ENCODE results near the gene ERCC2. TPM values are rescaled to one million over a fixed set of nuclear protein-coding genes. Genes with fewer than 3 reads are reported as not detected.

Gene ERCC2
- total RNA-seq, 1 experiment from 2014 or later: 58.9 TPM

DNA sequence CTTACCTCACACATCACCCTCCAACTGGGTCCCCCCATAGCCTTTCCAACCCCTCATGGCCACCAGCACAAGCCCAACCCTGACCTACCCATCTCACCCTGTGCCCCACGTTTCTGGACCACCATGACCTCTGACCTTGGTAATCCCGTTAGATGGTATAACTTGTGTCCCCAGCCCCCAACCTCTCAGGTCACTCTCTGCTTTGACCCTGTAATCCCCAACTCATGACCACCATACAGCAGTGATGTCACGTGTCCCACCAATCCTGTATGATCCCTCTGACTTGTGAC, 21.3 kb downstream of the ERCC2 start:
- ATAC-seq: no peak
- H3K36me3 ChIP-seq (ENCODE audit: control insufficient read depth in 1 of 2, insufficient read depth in 2 of 2, low read length in 2 of 2): peaks cover 15 to 18% of the 10 kb centered on the region in 2 experiments; a peak in 3 of 4 replicates
- H3K4me2 ChIP-seq (ENCODE audit: low read length): no peak overlapping the region
- H3K79me2 ChIP-seq (ENCODE audit: insufficient read depth, low read length): 0 out of 2 replicates have a peak, but pooled peaks cover 3% of the 10 kb centered on the region
- H3K9ac ChIP-seq (ENCODE audit: low read length): no peak overlapping the region
- TF ChIP-seq SRF (IDR thresholded peaks at IDR 0.05; ENCODE audit: low read depth): no peak
- TF ChIP-seq TCF7L2 (IDR thresholded peaks at IDR 0.05; ENCODE audit: borderline replicate concordance, extremely low read depth, insufficient read depth, insufficient read length): no peak
- TF ChIP-seq SIN3A (IDR thresholded peaks at IDR 0.05; ENCODE audit: low read depth): no peak
- TF ChIP-seq ZNF274 (IDR thresholded peaks at IDR 0.05; ENCODE audit: low read depth, low read length): no peak
- TF ChIP-seq EZH2 (IDR thresholded peaks at IDR 0.05): no peak
- TF ChIP-seq FOSL1 (IDR thresholded peaks at IDR 0.05; ENCODE audit: low read depth): no peak
- no peak for TF ChIP-seq EGR1 (IDR thresholded peaks at IDR 0.05; ENCODE audit: low read depth)
- TF ChIP-seq CTCF (IDR thresholded peaks at IDR 0.05 in 2 of 3, conservative IDR thresholded peaks at IDR 0.05 in 1 of 3; ENCODE audit: borderline replicate concordance in 1 of 3, insufficient read depth in 1 of 3, low read depth in 2 of 3, low read length in 2 of 3): no peak
- no peak for TF ChIP-seq RAD21 (IDR thresholded peaks at IDR 0.05; ENCODE audit: low read depth)
- no peak for TF ChIP-seq CBX3 (IDR thresholded peaks at IDR 0.05; ENCODE audit: low read depth)
- no peak for TF ChIP-seq JUND (IDR thresholded peaks at IDR 0.05)
- no peak for TF ChIP-seq CEBPB (IDR thresholded peaks at IDR 0.05; ENCODE audit: low read depth)
- RAD21 ChIA-PET (ENCODE audit: low non-redundant PET in 1 of 2, low total read pairs in 2 of 2, uncharacterized antibody in 2 of 2, unreplicated experiment in 2 of 2): no interaction called here
- BruUV-seq (replicated peaks): no TSS peak
- H2AFZ ChIP-seq (ENCODE audit: low read depth, low read length, poor library complexity, severe bottlenecking): no peak overlapping the region
- CTCF ChIA-PET: no interaction called here
- no peaks in the 10 kb centered on the region for H3K9me2 ChIP-seq (ENCODE audit: insufficient read depth)
- DNase-seq (ENCODE audit: low read depth, low spot score): no peak
- peaks cover 11 to 15% of the 10 kb centered on the region in 2 experiments; a peak in 3 of 4 replicates for H3K4me1 ChIP-seq (ENCODE audit: control insufficient read depth in 1 of 2, insufficient read depth in 2 of 2, low read length in 2 of 2)
- intact Hi-C loops (cut with micrococcal nuclease): no loop called here
- POLR2A ChIA-PET: no interaction called here
- H3K27me3 ChIP-seq (ENCODE audit: insufficient read depth, low read length): no peaks in the 10 kb centered on the region
- H3K4me3 ChIP-seq (replicated peaks in 1 of 2; ENCODE audit: low read depth in 1 of 2, low read length in 2 of 2): no peak overlapping the region
- H4K20me1 ChIP-seq (ENCODE audit: insufficient read depth): no peaks in the 10 kb centered on the region
- no peaks in the 10 kb centered on the region for H3K9me3 ChIP-seq (ENCODE audit: control insufficient read depth in 1 of 2, insufficient read depth in 1 of 2, low read depth in 1 of 2, low read length in 2 of 2)
- no peak overlapping the region for H3K27ac ChIP-seq (ENCODE audit: low read depth, low read length)
